HepG2 (cell line): ENCODE results near the gene HBS1L. TPM values are rescaled to one million over a fixed set of nuclear protein-coding genes. Genes with fewer than 3 reads are reported as not detected.

Experiments used
- ATAC-seq: fragments of 200-7000 bp; cut with Tn5 transposase; 3 replicates; pipeline ENCODE4 v1.9.1; 2020; ENCODE audit warnings: mild to moderate bottlenecking, moderate library complexity
- BruUV-seq: library from RNA; stranded (reverse); fragments of 400-500 nt; replicated peaks from 2 replicates; lab custom pipeline; 2021; lab: Mats Ljungman, UMichigan
- CTCF ChIA-PET: fragments of 300-600 bp; formaldehyde crosslinking; extraction: SDS; loops from one replicate; lab custom pipeline; 2021; ENCODE audit warnings: low total read pairs, inconsistent platforms, low intra/inter-chr PET ratio; lab: Yijun Ruan, JAX
- POLR2A ChIA-PET: fragments of 350-600 bp; sonication (Branson Sonifier 250); formaldehyde crosslinking; loops from one replicate; lab custom pipeline; 2020; ENCODE audit warnings: antibody characterized with exemption, inconsistent platforms; lab: Yijun Ruan, JAX
- DNase-seq: peaks from one replicate; pipeline ENCODE4 v3.0.0-alpha.2; 2015; ENCODE audit warnings: low spot score
- FAIRE-seq: peaks from 3 replicates; lab custom pipeline; 2011; peaks lifted over from hg19 to GRCh38; lab: Jason Lieb, UNC
- H2AFZ ChIP-seq: one replicate; pipeline ENCODE4 v1.6.1; 2011; ENCODE audit warnings: low read length, inconsistent platforms
- H3K27ac ChIP-seq: fragments of 300-600 bp; 3 replicates; pipeline ENCODE4 v1.8.0; 2011; ENCODE audit warnings: mixed run types, mild to moderate bottlenecking, mixed read lengths, low read length, inconsistent platforms; ENCODE audit not compliant: insufficient read depth; ENCODE audit errors: extremely low read length
- H3K27me3 ChIP-seq, 2 experiments: fragments of 200-600 bp in 1 of 2; 2 replicates in 1 of 2; 3 replicates in 1 of 2; pipeline versions ENCODE4 v1.6.0 to v1.8.0; 2011; ENCODE audit warnings: low read length in 2 of 2, mild to moderate bottlenecking in 2 of 2, moderate library complexity in 2 of 2, inconsistent platforms in 1 of 2; ENCODE audit not compliant: insufficient read depth in 2 of 2, control insufficient read depth in 1 of 2
- H3K36me3 ChIP-seq, 2 experiments: fragments of 200-600 bp in 1 of 2; replicated peaks in 1 of 2; 2 replicates in 1 of 2; 3 replicates in 1 of 2; pipeline versions ENCODE4 v1.5.1 to v1.8.0; 2011; ENCODE audit warnings: low read length in 2 of 2, inconsistent platforms in 1 of 2; ENCODE audit not compliant: insufficient read depth in 2 of 2, control insufficient read depth in 1 of 2
- H3K4me1 ChIP-seq: 2 replicates; pipeline ENCODE4 v1.5.1; 2012; ENCODE audit warnings: low read length, inconsistent platforms; ENCODE audit not compliant: insufficient read depth
- H3K4me2 ChIP-seq: 2 replicates; pipeline ENCODE4 v1.6.0; 2011; ENCODE audit warnings: low read depth, low read length, inconsistent platforms
- H3K4me3 ChIP-seq, 3 experiments: fragments of 200-600 bp in 1 of 3; sonication (generic), shearing (Covaris generic) in 1 of 3; replicated peaks in 1 of 3; 2 replicates each; pipeline ENCODE4 v1.5.1; 2011 to 2016; ENCODE audit warnings: low read length in 3 of 3, inconsistent platforms in 2 of 3, low read depth in 2 of 3, mild to moderate bottlenecking in 2 of 3, control low read depth in 1 of 3, mixed read lengths in 1 of 3; ENCODE audit not compliant: insufficient read depth in 1 of 3
- H3K79me2 ChIP-seq: one replicate; pipeline ENCODE4 v1.6.1; 2011; ENCODE audit warnings: low read length, inconsistent platforms; ENCODE audit not compliant: insufficient read depth
- H3K9ac ChIP-seq: 2 replicates; pipeline ENCODE4 v1.6.0; 2011; ENCODE audit warnings: mild to moderate bottlenecking, low read depth, low read length, inconsistent platforms; ENCODE audit not compliant: insufficient read depth
- H3K9me3 ChIP-seq: 2 replicates; pipeline ENCODE4 v1.5.1; 2012; ENCODE audit warnings: mild to moderate bottlenecking, low read length
- H4K20me1 ChIP-seq: 2 replicates; pipeline ENCODE4 v1.6.0; 2011; ENCODE audit warnings: inconsistent platforms, mild to moderate bottlenecking, low read length, moderate library complexity; ENCODE audit not compliant: insufficient read depth
- ELF1 ChIP-seq: sonication (generic); formaldehyde crosslinking; IDR thresholded peaks from 2 replicates; pipeline ENCODE4 v1.4.0; 2020; ENCODE audit warnings: missing genetic modification reagents
- KDM6A ChIP-seq: IDR thresholded peaks from 2 replicates; pipeline ENCODE4 v1.6.1; 2016; ENCODE audit warnings: low read depth
- KLF6 ChIP-seq: IDR thresholded peaks from 2 replicates; pipeline ENCODE4 v1.8.0; 2016; ENCODE audit warnings: missing biosample characterization, missing genetic modification reagents
- NR2F6 ChIP-seq, 2 experiments: IDR thresholded peaks; 2 replicates each; pipeline ENCODE4 v1.6.1; 2016; ENCODE audit warnings: antibody characterized with exemption in 1 of 2, mild to moderate bottlenecking in 1 of 2
- SNAI1 ChIP-seq: sonication (generic); formaldehyde crosslinking; IDR thresholded peaks from 2 replicates; pipeline ENCODE4 v1.5.0; 2020; ENCODE audit warnings: mild to moderate bottlenecking, missing genetic modification reagents, borderline replicate concordance
- SP4 ChIP-seq: sonication (generic); formaldehyde crosslinking; IDR thresholded peaks from 2 replicates; pipeline ENCODE4 v1.8.1; 2023; ENCODE audit warnings: mild to moderate bottlenecking, missing genetic modification reagents
- TGIF2 ChIP-seq: IDR thresholded peaks from 2 replicates; pipeline ENCODE4 v1.6.1; 2016; ENCODE audit warnings: control low read depth, missing compliant biosample characterization
- ZNF460 ChIP-seq: sonication (generic); formaldehyde crosslinking; IDR thresholded peaks from 2 replicates; pipeline ENCODE4 v1.5.1; 2020; ENCODE audit warnings: missing genetic modification reagents, mild to moderate bottlenecking, borderline replicate concordance
- ZNF543 ChIP-seq: sonication (generic); formaldehyde crosslinking; IDR thresholded peaks from 2 replicates; pipeline ENCODE4 v1.4.0; 2020; ENCODE audit warnings: mild to moderate bottlenecking, missing genetic modification reagents
- ZNF550 ChIP-seq: sonication (generic); formaldehyde crosslinking; IDR thresholded peaks from 2 replicates; pipeline ENCODE4 v1.4.0; 2020; ENCODE audit warnings: mild to moderate bottlenecking, missing genetic modification reagents, borderline replicate concordance
- WGBS: methylation state at CpG from one replicate; pipeline ENCODE4 v1.1.6; 2017; ENCODE audit warnings: low lambda C conversion rate; 5-methylcytosine and 5-hydroxymethylcytosine counted together
- in situ Hi-C: cut with HindIII; loops from 2 replicates; pipeline ENCODE4 v1.10.0; 2017; ENCODE audit warnings: low pct_unique_long_range_greater_than_20kb; ENCODE audit not compliant: extremely low pct_ligation_motif_present
- intact Hi-C: fragments of 100-400 bp; cut with micrococcal nuclease; formaldehyde crosslinking; loops from one replicate; pipeline ENCODE4 v1.10.0; 2022; ENCODE audit not compliant: unreplicated experiment
- polyA plus RNA-seq, 8 experiments: library from polyadenylated mRNA; depleted of rRNA in 3 of 8; stranded (reverse) in 7 of 8; unstranded in 1 of 8; fragments of >200 nt; fragmentation: Illumina TruSeq in 4 of 8; extraction: Trizol in 4 of 8; gene quantifications; 2 replicates each; pipeline versions ENCODE4 v1.2.1 to v1.2.3, GENCODE V29; 2011 to 2016; ENCODE audit warnings: low read depth in 4 of 8, missing spikeins in 1 of 8, mixed read lengths in 1 of 8; ENCODE audit not compliant: insufficient read depth in 1 of 8
- total RNA-seq, 5 experiments: library from RNA; depleted of rRNA; stranded (reverse); fragments of >200 nt; fragmentation: Illumina TruSeq; extraction: Trizol; gene quantifications; 2 replicates each; pipeline ENCODE4 v1.2.3, GENCODE V29; 2016; ENCODE audit warnings: low read depth in 1 of 5
- TF ChIP-seq, protein P1 (sequence below): sonication (generic); formaldehyde crosslinking; conservative IDR thresholded peaks from 2 replicates; pipeline ENCODE4 v1.4.0; 2020; ENCODE audit warnings: missing genetic modification reagents
- TF ChIP-seq, protein P2 (sequence below): sonication (generic); formaldehyde crosslinking; IDR thresholded peaks from 2 replicates; pipeline ENCODE4 v1.8.1; 2023; ENCODE audit warnings: mild to moderate bottlenecking, moderate library complexity, missing genetic modification reagents
- TF ChIP-seq, protein P3 (sequence below): IDR thresholded peaks from 2 replicates; pipeline ENCODE4 v1.6.1; 2016; ENCODE audit warnings: low read depth, control low read depth
- TF ChIP-seq, protein P4 (sequence below): sonication (generic); formaldehyde crosslinking; IDR thresholded peaks from 2 replicates; pipeline ENCODE4 v1.4.0; 2020; ENCODE audit warnings: missing genetic modification reagents, borderline replicate concordance
- TF ChIP-seq, protein P5 (sequence below): sonication (generic); formaldehyde crosslinking; IDR thresholded peaks from 2 replicates; pipeline ENCODE4 v1.5.1; 2020; ENCODE audit warnings: mild to moderate bottlenecking, missing genetic modification reagents, moderate library complexity

The HBS1L gene
- total and polyA plus RNA-seq, 2 of the 13 experiments (the other 11 are each of a cell fraction or from before 2014, with no cell fraction given) = 44.1 to 138 TPM

DNA sequence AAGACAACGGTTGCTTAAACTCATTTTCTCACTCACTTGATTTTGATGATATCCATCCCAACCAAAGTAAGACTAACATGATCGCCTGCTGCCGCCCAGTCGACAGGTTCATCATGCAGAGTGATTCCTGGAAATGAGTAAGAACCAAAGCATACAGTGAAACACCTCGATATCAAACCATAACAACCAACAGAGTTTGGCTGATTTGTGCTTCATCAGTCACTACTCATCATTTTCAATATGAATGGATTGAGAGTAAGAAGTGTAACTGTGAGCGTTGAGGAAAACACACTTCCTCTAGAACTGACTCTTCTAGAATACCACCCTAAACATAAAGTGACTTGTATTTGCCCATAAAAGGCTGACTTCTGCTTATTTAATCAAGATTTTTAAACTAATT lies 75.5 kb downstream of the HBS1L start:
- Histone ChIP-seq H3K79me2 (no peaks in the 10 kb centered on the region), H3K4me2 (no peak overlapping the region), H2AFZ (no peak overlapping the region), H3K36me3 (peaks cover 7 to 40% of the 10 kb centered on the region in 2 experiments; a peak in 4 of 5 replicates), H3K9ac (no peak overlapping the region), H3K27ac (no peak overlapping the region), H3K4me3 (no peak overlapping the region), H4K20me1 (no peaks in the 10 kb centered on the region), H3K9me3 (no peaks in the 10 kb centered on the region), H3K27me3 (no peaks in the 10 kb centered on the region), H3K4me1 (no peaks in the 10 kb centered on the region)
- CTCF ChIA-PET = no interaction called here
- in situ Hi-C loops = no loop called here
- POLR2A ChIA-PET = no interaction called here
- DNase-seq (no peak), FAIRE-seq (no peak), ATAC-seq (no peak)
- intact Hi-C loops = no loop called here
- WGBS = 96% methylated on average over 6 of the region's 6 CpGs
- BruUV-seq = no TSS peak
- TF ChIP-seq, protein P1, sequence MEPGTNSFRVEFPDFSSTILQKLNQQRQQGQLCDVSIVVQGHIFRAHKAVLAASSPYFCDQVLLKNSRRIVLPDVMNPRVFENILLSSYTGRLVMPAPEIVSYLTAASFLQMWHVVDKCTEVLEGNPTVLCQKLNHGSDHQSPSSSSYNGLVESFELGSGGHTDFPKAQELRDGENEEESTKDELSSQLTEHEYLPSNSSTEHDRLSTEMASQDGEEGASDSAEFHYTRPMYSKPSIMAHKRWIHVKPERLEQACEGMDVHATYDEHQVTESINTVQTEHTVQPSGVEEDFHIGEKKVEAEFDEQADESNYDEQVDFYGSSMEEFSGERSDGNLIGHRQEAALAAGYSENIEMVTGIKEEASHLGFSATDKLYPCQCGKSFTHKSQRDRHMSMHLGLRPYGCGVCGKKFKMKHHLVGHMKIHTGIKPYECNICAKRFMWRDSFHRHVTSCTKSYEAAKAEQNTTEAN (CRISPR knock-in tag) = no peak
- TF ChIP-seq ZNF543 (CRISPR knock-in tag) (no peak), ZNF460 (CRISPR knock-in tag) (no peak), SNAI1 (no peak), NR2F6 (IDR thresholded peaks at IDR 0.05) (no peak), NR2F6 (CRISPR knock-in tag; IDR thresholded peaks at IDR 0.05) (no peak), KDM6A (CRISPR knock-in tag) (no peak), ELF1 (CRISPR knock-in tag) (no peak), KLF6 (no peak), SP4 (no peak), ZNF550 (CRISPR knock-in tag) (no peak), TGIF2 (CRISPR knock-in tag) (no peak)
- TF ChIP-seq, protein P2, sequence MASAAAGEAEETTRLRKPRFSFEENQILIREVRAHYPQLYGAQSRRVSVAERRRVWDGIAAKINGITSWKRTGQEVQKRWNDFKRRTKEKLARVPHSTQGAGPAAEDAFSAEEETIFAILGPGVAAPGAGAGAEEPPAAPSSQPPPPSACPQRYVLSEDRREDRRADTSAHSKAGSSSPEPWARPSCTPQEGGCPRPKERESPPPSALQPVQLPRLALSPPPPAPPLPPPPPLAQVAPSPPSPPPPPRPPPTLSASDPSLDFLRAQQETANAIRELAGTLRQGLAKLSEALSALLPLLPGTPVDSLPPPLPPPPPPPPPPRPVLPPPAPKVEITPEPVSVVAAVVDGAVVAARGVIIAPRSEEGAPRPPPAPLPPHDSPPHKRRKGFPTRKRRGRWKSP = no peak
- TF ChIP-seq, protein P3, sequence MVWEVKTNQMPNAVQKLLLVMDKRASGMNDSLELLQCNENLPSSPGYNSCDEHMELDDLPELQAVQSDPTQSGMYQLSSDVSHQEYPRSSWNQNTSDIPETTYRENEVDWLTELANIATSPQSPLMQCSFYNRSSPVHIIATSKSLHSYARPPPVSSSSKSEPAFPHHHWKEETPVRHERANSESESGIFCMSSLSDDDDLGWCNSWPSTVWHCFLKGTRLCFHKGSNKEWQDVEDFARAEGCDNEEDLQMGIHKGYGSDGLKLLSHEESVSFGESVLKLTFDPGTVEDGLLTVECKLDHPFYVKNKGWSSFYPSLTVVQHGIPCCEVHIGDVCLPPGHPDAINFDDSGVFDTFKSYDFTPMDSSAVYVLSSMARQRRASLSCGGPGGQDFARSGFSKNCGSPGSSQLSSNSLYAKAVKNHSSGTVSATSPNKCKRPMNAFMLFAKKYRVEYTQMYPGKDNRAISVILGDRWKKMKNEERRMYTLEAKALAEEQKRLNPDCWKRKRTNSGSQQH (CRISPR knock-in tag) = no peak
- TF ChIP-seq, protein P4, sequence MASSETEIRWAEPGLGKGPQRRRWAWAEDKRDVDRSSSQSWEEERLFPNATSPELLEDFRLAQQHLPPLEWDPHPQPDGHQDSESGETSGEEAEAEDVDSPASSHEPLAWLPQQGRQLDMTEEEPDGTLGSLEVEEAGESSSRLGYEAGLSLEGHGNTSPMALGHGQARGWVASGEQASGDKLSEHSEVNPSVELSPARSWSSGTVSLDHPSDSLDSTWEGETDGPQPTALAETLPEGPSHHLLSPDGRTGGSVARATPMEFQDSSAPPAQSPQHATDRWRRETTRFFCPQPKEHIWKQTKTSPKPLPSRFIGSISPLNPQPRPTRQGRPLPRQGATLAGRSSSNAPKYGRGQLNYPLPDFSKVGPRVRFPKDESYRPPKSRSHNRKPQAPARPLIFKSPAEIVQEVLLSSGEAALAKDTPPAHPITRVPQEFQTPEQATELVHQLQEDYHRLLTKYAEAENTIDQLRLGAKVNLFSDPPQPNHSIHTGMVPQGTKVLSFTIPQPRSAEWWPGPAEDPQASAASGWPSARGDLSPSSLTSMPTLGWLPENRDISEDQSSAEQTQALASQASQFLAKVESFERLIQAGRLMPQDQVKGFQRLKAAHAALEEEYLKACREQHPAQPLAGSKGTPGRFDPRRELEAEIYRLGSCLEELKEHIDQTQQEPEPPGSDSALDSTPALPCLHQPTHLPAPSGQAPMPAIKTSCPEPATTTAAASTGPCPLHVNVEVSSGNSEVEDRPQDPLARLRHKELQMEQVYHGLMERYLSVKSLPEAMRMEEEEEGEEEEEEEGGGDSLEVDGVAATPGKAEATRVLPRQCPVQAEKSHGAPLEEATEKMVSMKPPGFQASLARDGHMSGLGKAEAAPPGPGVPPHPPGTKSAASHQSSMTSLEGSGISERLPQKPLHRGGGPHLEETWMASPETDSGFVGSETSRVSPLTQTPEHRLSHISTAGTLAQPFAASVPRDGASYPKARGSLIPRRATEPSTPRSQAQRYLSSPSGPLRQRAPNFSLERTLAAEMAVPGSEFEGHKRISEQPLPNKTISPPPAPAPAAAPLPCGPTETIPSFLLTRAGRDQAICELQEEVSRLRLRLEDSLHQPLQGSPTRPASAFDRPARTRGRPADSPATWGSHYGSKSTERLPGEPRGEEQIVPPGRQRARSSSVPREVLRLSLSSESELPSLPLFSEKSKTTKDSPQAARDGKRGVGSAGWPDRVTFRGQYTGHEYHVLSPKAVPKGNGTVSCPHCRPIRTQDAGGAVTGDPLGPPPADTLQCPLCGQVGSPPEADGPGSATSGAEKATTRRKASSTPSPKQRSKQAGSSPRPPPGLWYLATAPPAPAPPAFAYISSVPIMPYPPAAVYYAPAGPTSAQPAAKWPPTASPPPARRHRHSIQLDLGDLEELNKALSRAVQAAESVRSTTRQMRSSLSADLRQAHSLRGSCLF (CRISPR knock-in tag) = no peak
- TF ChIP-seq, protein P5, sequence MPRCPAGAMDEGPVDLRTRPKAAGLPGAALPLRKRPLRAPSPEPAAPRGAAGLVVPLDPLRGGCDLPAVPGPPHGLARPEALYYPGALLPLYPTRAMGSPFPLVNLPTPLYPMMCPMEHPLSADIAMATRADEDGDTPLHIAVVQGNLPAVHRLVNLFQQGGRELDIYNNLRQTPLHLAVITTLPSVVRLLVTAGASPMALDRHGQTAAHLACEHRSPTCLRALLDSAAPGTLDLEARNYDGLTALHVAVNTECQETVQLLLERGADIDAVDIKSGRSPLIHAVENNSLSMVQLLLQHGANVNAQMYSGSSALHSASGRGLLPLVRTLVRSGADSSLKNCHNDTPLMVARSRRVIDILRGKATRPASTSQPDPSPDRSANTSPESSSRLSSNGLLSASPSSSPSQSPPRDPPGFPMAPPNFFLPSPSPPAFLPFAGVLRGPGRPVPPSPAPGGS (CRISPR knock-in tag) = no peak
